ENCODE results near the gene NARS2. TPM values are rescaled to one million over a fixed set of nuclear protein-coding genes. Genes with fewer than 3 reads are reported as not detected.

NARS2 gene
- total and polyA plus RNA-seq, 9 of the 15 experiments (the other 6 are each of a cell fraction or from before 2014, with no cell fraction given) = 26.8 to 48.0 (median 34.2) TPM

DNA sequence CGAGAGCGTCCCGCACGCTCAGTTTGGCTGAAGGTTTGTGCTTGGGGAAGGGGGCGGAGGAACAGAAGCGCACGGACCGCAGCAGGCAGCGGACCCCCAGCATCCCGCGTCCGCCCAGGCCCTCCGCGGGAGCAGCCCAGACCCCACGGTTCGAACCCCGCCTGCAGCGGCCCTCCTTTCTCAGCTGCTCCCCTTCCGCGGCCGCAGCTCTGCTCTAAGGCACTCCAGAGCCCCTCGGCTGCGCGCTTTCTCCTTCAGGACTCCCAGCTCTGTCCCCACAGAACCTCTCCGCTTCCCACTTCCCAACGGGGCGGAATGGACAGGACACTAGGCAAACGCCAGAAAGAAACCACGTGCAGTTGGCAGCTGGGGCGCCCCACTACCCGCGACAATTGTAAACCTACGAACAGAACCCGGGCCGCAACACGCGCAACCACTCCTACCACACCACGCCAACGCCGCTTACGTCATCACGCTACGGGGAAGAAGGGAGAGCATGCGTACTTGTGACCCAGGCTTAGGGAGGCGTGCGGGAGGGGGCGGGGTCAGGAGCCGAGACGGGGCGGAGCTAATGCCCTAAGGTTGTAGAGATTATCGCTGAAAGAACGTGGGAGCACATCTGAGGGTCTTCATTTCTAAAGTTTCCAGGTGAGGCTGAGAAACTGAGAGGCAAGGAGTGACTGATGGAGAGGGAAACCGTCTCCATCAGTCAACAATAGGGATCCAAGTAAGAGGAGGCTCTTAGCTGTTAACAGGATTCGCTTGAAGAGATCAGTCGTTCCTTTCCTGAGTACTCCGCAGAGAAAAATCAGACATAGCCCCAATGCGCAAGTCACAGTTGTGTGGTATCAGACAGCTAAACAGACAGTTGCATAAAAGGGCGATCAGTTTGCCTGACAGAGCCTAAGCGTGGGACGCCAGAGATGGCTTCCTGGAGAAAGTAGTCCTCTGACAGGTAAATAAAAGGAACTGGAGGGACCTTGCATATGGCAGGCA is at the start of gene NARS2 (continued):
- TF ChIP-seq, protein P1, sequence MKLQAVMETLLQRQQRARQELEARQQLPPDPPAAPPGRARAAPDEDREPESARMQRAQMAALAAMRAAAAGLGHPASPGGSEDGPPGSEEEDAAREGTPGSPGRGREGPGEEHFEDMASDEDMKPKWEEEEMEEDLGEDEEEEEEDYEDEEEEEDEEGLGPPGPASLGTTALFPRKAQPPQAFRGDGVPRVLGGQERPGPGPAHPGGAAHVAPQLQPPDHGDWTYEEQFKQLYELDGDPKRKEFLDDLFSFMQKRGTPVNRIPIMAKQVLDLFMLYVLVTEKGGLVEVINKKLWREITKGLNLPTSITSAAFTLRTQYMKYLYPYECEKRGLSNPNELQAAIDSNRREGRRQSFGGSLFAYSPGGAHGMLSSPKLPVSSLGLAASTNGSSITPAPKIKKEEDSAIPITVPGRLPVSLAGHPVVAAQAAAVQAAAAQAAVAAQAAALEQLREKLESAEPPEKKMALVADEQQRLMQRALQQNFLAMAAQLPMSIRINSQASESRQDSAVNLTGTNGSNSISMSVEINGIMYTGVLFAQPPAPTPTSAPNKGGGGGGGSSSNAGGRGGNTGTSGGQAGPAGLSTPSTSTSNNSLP (IDR thresholded peaks at IDR 0.05; ENCODE audit: borderline replicate concordance, low read depth, low read length) = no peak
- TF ChIP-seq ZC3H4 (CRISPR knock-in tag; IDR thresholded peaks at IDR 0.05; ENCODE audit: borderline replicate concordance) (no peak), NR2F6 (CRISPR knock-in tag; IDR thresholded peaks at IDR 0.05) (no peak), EGR1 (conservative IDR thresholded peaks at IDR 0.05) (peak; percentile 83), CHD2 (IDR thresholded peaks at IDR 0.05; ENCODE audit: low read depth, low read length) (no peak), ZKSCAN1 (IDR thresholded peaks at IDR 0.05; ENCODE audit: low read depth, low read length) (no peak), NFIC (IDR thresholded peaks at IDR 0.05) (no peak), FUS (optimal IDR thresholded peaks at IDR 0.05; ENCODE audit: low read depth, low read length) (no peak), DIDO1 (tag; IDR thresholded peaks at IDR 0.05; ENCODE audit: low read depth) (no peak), NCOA2 (IDR thresholded peaks at IDR 0.05; ENCODE audit: partially characterized antibody in 2 of 2) (no peak), ERF (CRISPR knock-in tag; IDR thresholded peaks at IDR 0.05) (no peak), NFE2 (IDR thresholded peaks at IDR 0.05; ENCODE audit: low read depth) (peak; percentile 1; the same call in 1 of the 2 replicates), JUNB (CRISPR knock-in tag; conservative IDR thresholded peaks at IDR 0.05) (peak; percentile 62), TAL1 (IDR thresholded peaks at IDR 0.05) (no peak)
- TF ChIP-seq, protein P2, sequence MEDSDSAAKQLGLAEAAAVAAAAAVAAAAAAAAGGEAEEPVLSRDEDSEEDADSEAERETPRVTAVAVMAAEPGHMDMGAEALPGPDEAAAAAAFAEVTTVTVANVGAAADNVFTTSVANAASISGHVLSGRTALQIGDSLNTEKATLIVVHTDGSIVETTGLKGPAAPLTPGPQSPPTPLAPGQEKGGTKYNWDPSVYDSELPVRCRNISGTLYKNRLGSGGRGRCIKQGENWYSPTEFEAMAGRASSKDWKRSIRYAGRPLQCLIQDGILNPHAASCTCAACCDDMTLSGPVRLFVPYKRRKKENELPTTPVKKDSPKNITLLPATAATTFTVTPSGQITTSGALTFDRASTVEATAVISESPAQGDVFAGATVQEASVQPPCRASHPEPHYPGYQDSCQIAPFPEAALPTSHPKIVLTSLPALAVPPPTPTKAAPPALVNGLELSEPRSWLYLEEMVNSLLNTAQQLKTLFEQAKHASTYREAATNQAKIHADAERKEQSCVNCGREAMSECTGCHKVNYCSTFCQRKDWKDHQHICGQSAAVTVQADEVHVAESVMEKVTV (CRISPR knock-in tag; IDR thresholded peaks at IDR 0.05) = no peak
- TF ChIP-seq, protein P3, sequence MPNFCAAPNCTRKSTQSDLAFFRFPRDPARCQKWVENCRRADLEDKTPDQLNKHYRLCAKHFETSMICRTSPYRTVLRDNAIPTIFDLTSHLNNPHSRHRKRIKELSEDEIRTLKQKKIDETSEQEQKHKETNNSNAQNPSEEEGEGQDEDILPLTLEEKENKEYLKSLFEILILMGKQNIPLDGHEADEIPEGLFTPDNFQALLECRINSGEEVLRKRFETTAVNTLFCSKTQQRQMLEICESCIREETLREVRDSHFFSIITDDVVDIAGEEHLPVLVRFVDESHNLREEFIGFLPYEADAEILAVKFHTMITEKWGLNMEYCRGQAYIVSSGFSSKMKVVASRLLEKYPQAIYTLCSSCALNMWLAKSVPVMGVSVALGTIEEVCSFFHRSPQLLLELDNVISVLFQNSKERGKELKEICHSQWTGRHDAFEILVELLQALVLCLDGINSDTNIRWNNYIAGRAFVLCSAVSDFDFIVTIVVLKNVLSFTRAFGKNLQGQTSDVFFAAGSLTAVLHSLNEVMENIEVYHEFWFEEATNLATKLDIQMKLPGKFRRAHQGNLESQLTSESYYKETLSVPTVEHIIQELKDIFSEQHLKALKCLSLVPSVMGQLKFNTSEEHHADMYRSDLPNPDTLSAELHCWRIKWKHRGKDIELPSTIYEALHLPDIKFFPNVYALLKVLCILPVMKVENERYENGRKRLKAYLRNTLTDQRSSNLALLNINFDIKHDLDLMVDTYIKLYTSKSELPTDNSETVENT (CRISPR knock-in tag; IDR thresholded peaks at IDR 0.05) = no peak

All from K562 (cell line).